HEK293 (cell line): ENCODE measurements around the gene APCDD1L.

Source experiments
- CTCF ChIA-PET: fragments of 350-600 bp; formaldehyde crosslinking; extraction: SDS; loops from one replicate; lab custom pipeline; 2021; ENCODE audit warnings: antibody characterized with exemption; lab: Yijun Ruan, JAX
- POLR2A ChIA-PET: fragments of 300-600 bp; formaldehyde crosslinking; extraction: SDS; loops from one replicate; lab custom pipeline; 2020; ENCODE audit warnings: antibody characterized with exemption, inconsistent platforms; lab: Yijun Ruan, JAX
- H3K27ac ChIP-seq: fragments of 200-500 bp; sonication (Bioruptor generic); 2 replicates; pipeline ENCODE4 v1.5.1; 2014; ENCODE audit warnings: low read depth, low read length, control low read depth, inconsistent platforms; ENCODE audit errors: extremely low read depth
- H3K36me3 ChIP-seq, 2 experiments: fragments of 200-500 bp in 1 of 2; sonication (Bioruptor generic) in 1 of 2; 1 replicate in 1 of 2; 2 replicates in 1 of 2; pipeline ENCODE4 v1.5.1; 2014 to 2017; ENCODE audit warnings: inconsistent platforms in 2 of 2, low read length in 2 of 2; ENCODE audit not compliant: control insufficient read depth in 2 of 2, insufficient read depth in 1 of 2
- H3K4me1 ChIP-seq: fragments of 200-500 bp; sonication (Bioruptor generic); 2 replicates; pipeline ENCODE4 v1.5.1; 2014; ENCODE audit warnings: mild to moderate bottlenecking, low read length, inconsistent platforms; ENCODE audit not compliant: control insufficient read depth, insufficient read depth
- H3K4me3 ChIP-seq: 2 replicates; pipeline ENCODE4 v1.5.1; 2011; ENCODE audit warnings: low read depth, mild to moderate bottlenecking, control low read depth, low read length, moderate library complexity
- H3K9me3 ChIP-seq: fragments of 200-500 bp; sonication (Bioruptor generic); 2 replicates; pipeline ENCODE4 v1.5.1; 2014; ENCODE audit warnings: low read depth, low read length, inconsistent platforms; ENCODE audit not compliant: control insufficient read depth, insufficient read depth
- BCL11A ChIP-seq: fragments of 450-650 bp; formaldehyde crosslinking; IDR thresholded peaks from 2 replicates; pipeline ENCODE4 v1.5.1; 2016; ENCODE audit warnings: low read depth, missing biosample characterization, missing genetic modification characterization
- KLF16 ChIP-seq: fragments of 450-650 bp; formaldehyde crosslinking; IDR thresholded peaks from 2 replicates; pipeline ENCODE4 v1.5.1; 2017; ENCODE audit warnings: missing biosample characterization, missing genetic modification characterization
- KLF17 ChIP-seq: fragments of 450-650 bp; formaldehyde crosslinking; IDR thresholded peaks from 2 replicates; pipeline ENCODE4 v1.5.1; 2016; ENCODE audit warnings: missing biosample characterization, missing genetic modification characterization
- KLF7 ChIP-seq: fragments of 450-650 bp; formaldehyde crosslinking; IDR thresholded peaks from 2 replicates; pipeline ENCODE4 v1.5.1; 2016; ENCODE audit warnings: missing biosample characterization, missing genetic modification characterization, borderline replicate concordance
- SCRT2 ChIP-seq: fragments of 450-650 bp; formaldehyde crosslinking; IDR thresholded peaks from 2 replicates; pipeline ENCODE4 v1.5.1; 2016; ENCODE audit warnings: missing biosample characterization, missing genetic modification characterization
- ZBTB1 ChIP-seq: fragments of 450-650 bp; formaldehyde crosslinking; IDR thresholded peaks from 2 replicates; pipeline ENCODE4 v1.5.1; 2016; ENCODE audit warnings: missing biosample characterization, missing genetic modification characterization
- ZEB2 ChIP-seq: fragments of 450-650 bp; formaldehyde crosslinking; IDR thresholded peaks from 2 replicates; pipeline ENCODE4 v1.5.1; 2016; ENCODE audit warnings: missing biosample characterization, missing genetic modification characterization
- ZFP69B ChIP-seq: fragments of 450-650 bp; formaldehyde crosslinking; IDR thresholded peaks from 2 replicates; pipeline ENCODE4 v1.5.1; 2016; ENCODE audit warnings: missing biosample characterization, missing genetic modification characterization
- ZNF138 ChIP-seq: fragments of 450-650 bp; formaldehyde crosslinking; IDR thresholded peaks from 2 replicates; pipeline ENCODE4 v1.5.1; 2016; ENCODE audit warnings: missing biosample characterization, missing genetic modification characterization, borderline replicate concordance
- ZNF146 ChIP-seq: fragments of 450-650 bp; formaldehyde crosslinking; IDR thresholded peaks from 2 replicates; pipeline ENCODE4 v1.5.1; 2016; ENCODE audit warnings: missing biosample characterization, missing genetic modification characterization
- ZNF292 ChIP-seq: fragments of 450-650 bp; formaldehyde crosslinking; IDR thresholded peaks from 2 replicates; pipeline ENCODE4 v1.5.1; 2016; ENCODE audit warnings: low read depth, missing biosample characterization, missing genetic modification characterization, borderline replicate concordance
- ZNF48 ChIP-seq: fragments of 450-650 bp; formaldehyde crosslinking; IDR thresholded peaks from 2 replicates; pipeline ENCODE4 v1.5.1; 2016; ENCODE audit warnings: missing biosample characterization, missing genetic modification characterization
- ZNF518A ChIP-seq: fragments of 450-650 bp; formaldehyde crosslinking; conservative IDR thresholded peaks from 2 replicates; pipeline ENCODE4 v1.5.1; 2016; ENCODE audit warnings: low read depth, missing biosample characterization, missing genetic modification characterization
- ZNF521 ChIP-seq: fragments of 450-650 bp; formaldehyde crosslinking; IDR thresholded peaks from 2 replicates; pipeline ENCODE4 v1.5.1; 2017; ENCODE audit warnings: missing biosample characterization, mild to moderate bottlenecking, missing genetic modification characterization
- ZNF530 ChIP-seq: fragments of 450-650 bp; formaldehyde crosslinking; IDR thresholded peaks from 2 replicates; pipeline ENCODE4 v1.5.1; 2016; ENCODE audit warnings: low read depth, missing biosample characterization, missing genetic modification characterization
- ZNF544 ChIP-seq: fragments of 450-650 bp; formaldehyde crosslinking; IDR thresholded peaks from 2 replicates; pipeline ENCODE4 v1.5.0; 2017; ENCODE audit warnings: missing biosample characterization, missing genetic modification characterization
- ZNF629 ChIP-seq: fragments of 450-650 bp; formaldehyde crosslinking; IDR thresholded peaks from 2 replicates; pipeline ENCODE4 v1.5.1; 2017; ENCODE audit warnings: missing biosample characterization, missing genetic modification characterization
- ZNF664 ChIP-seq: fragments of 450-650 bp; formaldehyde crosslinking; IDR thresholded peaks from 2 replicates; pipeline ENCODE4 v1.5.1; 2016; ENCODE audit warnings: missing biosample characterization, missing genetic modification characterization
- ZNF670 ChIP-seq: fragments of 450-650 bp; formaldehyde crosslinking; IDR thresholded peaks from 2 replicates; pipeline ENCODE4 v1.5.1; 2016; ENCODE audit warnings: missing biosample characterization, missing genetic modification characterization, low read depth
- TF ChIP-seq, protein P1 (sequence below): fragments of 450-650 bp; formaldehyde crosslinking; IDR thresholded peaks from 2 replicates; pipeline ENCODE4 v1.5.1; 2017; ENCODE audit warnings: missing biosample characterization, missing genetic modification characterization

APCDD1L gene

GRCh38 chr20:58558486-58559367 is 43.5 kb upstream of the APCDD1L start:
- H3K27ac ChIP-seq, result no peak overlapping the region
- no peaks in the 10 kb centered on the region for H3K9me3 ChIP-seq
- no peaks in the 10 kb centered on the region for H3K36me3 ChIP-seq
- H3K4me3 ChIP-seq, result no peak overlapping the region
- no peak for TF ChIP-seq ZNF521
- no peak for TF ChIP-seq KLF7 (tag by site-specific recombination)
- TF ChIP-seq ZNF530 (tag by site-specific recombination), result no peak
- no peak for TF ChIP-seq ZNF664 (tag by site-specific recombination)
- TF ChIP-seq ZNF629 (tag by site-specific recombination), result no peak
- no peak for TF ChIP-seq ZEB2 (tag by site-specific recombination)
- TF ChIP-seq ZBTB1 (tag by site-specific recombination), result no peak
- TF ChIP-seq ZNF48, result no peak
- no peak for TF ChIP-seq KLF17
- no peak for TF ChIP-seq ZNF544 (tag by site-specific recombination)
- no peak for TF ChIP-seq ZFP69B (tag by site-specific recombination)
- no peak for TF ChIP-seq ZNF518A (tag by site-specific recombination)
- TF ChIP-seq ZNF670 (tag by site-specific recombination), result no peak
- TF ChIP-seq, protein P1, sequence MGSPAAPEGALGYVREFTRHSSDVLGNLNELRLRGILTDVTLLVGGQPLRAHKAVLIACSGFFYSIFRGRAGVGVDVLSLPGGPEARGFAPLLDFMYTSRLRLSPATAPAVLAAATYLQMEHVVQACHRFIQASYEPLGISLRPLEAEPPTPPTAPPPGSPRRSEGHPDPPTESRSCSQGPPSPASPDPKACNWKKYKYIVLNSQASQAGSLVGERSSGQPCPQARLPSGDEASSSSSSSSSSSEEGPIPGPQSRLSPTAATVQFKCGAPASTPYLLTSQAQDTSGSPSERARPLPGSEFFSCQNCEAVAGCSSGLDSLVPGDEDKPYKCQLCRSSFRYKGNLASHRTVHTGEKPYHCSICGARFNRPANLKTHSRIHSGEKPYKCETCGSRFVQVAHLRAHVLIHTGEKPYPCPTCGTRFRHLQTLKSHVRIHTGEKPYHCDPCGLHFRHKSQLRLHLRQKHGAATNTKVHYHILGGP (tag by site-specific recombination), result no peak
- TF ChIP-seq ZNF138 (tag by site-specific recombination), result no peak
- TF ChIP-seq ZNF292 (tag by site-specific recombination), result no peak
- TF ChIP-seq BCL11A, result no peak
- no peak for TF ChIP-seq ZNF146 (tag by site-specific recombination)
- no peak for TF ChIP-seq KLF16 (tag by site-specific recombination)
- TF ChIP-seq SCRT2 (tag by site-specific recombination), result no peak
- ChIA-PET CTCF (no interaction called here), POLR2A (interaction anchor here (1.2 kb wide), 1 partner anchor 13 kb away, joined by 3 read pairs; no protein-coding TSS in a partner anchor)
- no peaks in the 10 kb centered on the region for H3K4me1 ChIP-seq
